Activated naive CD4-positive, alpha-beta T cell treated with anti-CD3 and anti-CD28 coated beads, Interleukin-2, amount 50 U/mL, for 72 hours (primary cell): ENCODE results near the gene PFKFB4. TPM values are rescaled to one million over a fixed set of nuclear protein-coding genes. Genes with fewer than 3 reads are reported as not detected.
"Not testable (repeated sequence)": the region's sequence is repeated elsewhere in the genome, so short reads cannot be mapped to it uniquely, and the experiment has no call there.

Source experiments
- ATAC-seq, 2 donors: fragments of 150-1000 bp; cut with Tn5 transposase; 2 replicates each; pipeline ENCODE4 v1.10.0; 2021; ENCODE audit warnings: mild to moderate bottlenecking in 2 of 2, moderate library complexity in 2 of 2
- DNase-seq, 2 donors: peaks; one replicate each; pipeline ENCODE4 v3.0.0; 2021 to 2022; ENCODE audit warnings: low spot score in 2 of 2
- H3K27ac Mint-ChIP-seq, 2 donors: one replicate each; pipeline ENCODE4 v1.8.0; 2022; ENCODE audit warnings: mild to moderate bottlenecking in 2 of 2, mixed read lengths in 2 of 2
- H3K36me3 Mint-ChIP-seq, 2 donors: one replicate each; pipeline ENCODE4 v1.8.0; 2022; ENCODE audit warnings: mixed read lengths in 2 of 2
- H3K9me3 Mint-ChIP-seq, 2 donors: one replicate each; pipeline ENCODE4 v1.8.0; 2022; ENCODE audit warnings: mixed read lengths in 2 of 2
- total RNA-seq, 2 donors: library from RNA; stranded (reverse); gene quantifications; one replicate each; pipeline ENCODE4 v1.2.3, GENCODE V29; 2022

The PFKFB4 gene
- total RNA-seq, 2 donors from 2014 or later: 6.3 to 139 TPM

DNA sequence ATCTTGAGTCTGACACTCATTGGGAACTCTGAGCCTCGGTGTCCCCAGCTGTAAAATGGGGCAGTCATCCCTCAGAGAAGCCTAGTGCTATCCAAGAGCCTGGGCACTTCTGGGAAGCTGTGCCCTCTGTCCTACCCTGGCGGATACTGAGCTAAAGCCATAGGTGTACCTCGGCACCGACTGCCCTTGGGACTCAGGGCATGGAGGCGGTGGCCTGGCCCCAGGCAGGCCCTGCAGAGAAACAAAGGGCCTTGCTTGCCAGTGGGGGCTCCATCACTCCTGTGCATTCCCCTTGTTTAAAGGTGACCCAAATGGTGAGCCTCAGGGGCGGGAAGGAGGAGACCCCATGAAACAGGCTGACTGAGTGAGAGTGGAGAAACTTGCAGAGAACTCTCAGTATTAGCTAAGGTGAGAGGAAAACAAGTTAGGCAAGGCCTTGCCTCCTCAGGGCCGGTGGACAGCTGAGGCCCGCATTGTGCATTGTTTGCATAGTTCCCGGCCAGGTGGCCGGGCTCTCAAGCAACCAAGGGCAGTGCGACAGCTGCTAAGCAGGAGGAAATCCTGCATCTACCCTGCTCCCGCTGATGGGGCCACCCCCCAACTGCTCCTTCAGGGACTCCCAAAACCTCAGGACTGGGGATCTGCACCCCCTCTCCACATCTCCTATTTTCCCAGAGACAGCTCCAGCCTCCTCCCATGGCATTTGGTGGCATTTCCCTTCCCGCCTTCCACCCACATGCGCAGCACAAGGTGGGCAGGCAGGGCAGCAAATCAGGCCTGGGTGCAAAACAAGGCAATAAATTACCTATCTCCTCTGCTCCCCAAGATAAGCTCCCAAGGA is 4.3 kb downstream of the PFKFB4 start:
- Mint-ChIP-seq H3K9me3 (no peaks in the 10 kb centered on the region), H3K27ac (no peak overlapping the region), H3K36me3 (peaks cover 0 to 35% of the 10 kb centered on the region in 2 donors)
- DNase-seq (no peak), ATAC-seq (no peak)

DNA sequence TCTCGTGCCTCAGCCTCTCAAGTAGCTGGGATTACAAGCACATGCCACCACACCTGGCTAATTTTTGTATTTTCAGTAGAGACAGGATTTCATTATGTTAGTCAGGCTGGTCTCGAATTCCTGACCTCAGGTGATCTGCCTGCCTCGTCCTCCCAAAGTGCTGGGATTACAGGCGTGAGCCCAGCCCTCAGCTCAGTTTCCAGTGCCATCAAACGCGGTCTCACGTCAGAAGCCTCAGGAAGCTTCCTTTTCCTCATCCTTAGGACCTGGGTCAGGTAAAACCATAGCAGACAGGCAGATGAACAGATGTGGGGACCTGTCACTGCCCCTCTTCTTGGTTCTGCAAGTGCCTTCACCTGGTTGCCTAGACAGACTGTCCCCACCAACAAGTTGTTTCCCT is 5.0 kb downstream of the PFKFB4 start:
- DNase-seq, H3K9me3 Mint-ChIP-seq, H3K27ac Mint-ChIP-seq, ATAC-seq: not testable (repeated sequence)
- H3K36me3 Mint-ChIP-seq: peaks cover 0 to 40% of the 10 kb centered on the region in 2 donors

DNA sequence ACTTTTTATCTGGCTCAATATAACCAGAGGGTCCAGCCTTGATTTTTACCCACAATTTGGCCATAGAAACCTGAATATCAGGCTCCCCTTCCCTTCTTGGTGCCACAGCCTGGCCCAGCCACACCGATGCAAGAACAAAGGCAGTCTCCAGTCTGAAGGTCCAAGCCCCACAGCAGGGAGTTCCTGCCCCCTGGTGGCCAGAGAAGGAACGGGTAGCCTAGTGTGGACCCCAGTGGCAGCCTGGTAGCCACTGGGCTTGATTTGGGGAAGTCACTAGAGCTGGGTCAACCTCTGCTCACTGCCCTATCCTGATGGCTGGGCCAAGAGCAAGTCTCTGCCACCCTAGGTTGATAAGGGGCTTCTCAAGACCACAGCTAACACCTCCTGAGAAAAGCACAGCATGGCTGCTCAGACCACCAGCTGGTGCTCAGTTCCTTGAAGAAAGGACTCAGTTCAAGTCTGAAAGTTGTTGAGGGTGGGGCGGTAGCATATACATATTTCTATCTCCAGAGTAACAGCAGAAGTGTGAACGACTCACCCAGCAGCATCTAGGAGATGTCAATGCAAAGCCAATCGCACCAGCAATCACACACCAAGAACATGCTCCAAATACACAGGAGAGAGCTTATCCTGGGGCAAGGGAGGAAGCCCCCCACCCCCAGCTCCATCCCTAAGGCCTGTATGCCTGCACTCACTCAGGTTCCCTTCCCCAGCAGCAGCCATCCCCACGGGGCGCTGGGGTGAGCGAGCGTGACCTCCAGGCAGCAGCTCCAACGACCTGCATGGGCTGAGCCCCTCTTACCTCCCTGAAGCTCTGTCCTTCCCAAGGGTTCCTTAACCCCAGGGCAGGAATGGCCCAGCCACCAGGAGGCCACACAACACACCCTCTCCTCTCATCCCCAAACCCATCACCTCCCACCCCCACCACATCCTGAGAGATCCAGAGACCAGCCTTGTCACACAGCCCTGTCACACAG is 7.6 kb downstream of the PFKFB4 start:
- Mint-ChIP-seq H3K9me3 (no peaks in the 10 kb centered on the region), H3K27ac (no peak overlapping the region), H3K36me3 (peaks cover 0 to 31% of the 10 kb centered on the region in 2 donors)
- DNase-seq (peak; percentile 76 to 87), ATAC-seq (peak; percentile 89 to 98)

DNA sequence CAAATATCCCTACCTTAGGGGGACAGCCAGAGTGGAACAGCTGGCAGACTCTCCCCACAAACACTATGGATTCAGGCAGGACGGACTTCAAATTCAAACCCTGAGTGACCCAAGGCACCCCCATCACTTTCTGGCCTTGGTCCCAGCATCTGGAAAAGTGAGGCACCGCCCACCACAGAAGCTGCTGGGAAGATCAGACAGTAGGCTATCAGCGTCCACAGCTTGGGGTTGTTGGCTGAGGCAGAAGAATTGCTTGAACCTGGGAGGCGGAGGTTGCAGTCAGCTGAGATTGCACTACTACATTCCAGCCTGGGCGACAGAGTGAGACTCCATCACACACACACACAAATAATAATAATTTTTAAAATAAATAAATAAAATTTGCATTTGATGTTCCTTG is 8.5 kb downstream of the PFKFB4 start:
- ATAC-seq (no peak), DNase-seq (no peak)
- Mint-ChIP-seq H3K36me3 (peaks cover 0 to 32% of the 10 kb centered on the region in 2 donors), H3K27ac (no peak overlapping the region), H3K9me3 (no peaks in the 10 kb centered on the region)

DNA sequence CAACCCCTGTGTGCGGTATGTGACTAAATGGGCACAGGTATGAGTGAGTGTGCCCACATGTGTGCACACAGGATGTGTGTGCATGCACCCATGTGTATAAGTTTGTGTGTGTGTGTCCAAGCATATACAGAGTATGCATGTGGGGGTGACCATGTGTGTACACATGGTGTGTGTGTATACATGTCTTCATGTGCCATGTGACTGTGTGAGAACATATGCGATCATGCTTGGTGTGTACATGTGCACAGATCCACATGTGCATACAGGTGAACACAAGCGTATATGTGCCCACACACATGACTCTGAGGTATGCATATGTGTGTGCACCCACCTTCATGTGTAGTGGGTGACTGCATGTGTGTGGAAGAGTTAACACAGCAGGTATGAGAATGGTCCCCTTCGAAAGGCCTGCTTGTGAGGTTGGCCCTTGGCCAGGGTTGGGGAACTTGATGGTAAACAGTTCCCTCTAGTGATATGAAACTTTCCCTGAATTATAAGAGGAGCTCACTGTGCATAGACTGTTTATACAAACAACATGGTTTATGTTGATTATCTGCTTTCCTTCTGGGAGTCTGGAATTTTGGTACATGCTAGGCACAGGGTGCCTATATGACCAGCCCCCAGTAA is 10.3 kb downstream of the PFKFB4 start:
- no peak for DNase-seq
- Mint-ChIP-seq H3K27ac (no peak overlapping the region), H3K36me3 (peaks cover 0 to 40% of the 10 kb centered on the region in 2 donors), H3K9me3 (no peaks in the 10 kb centered on the region)
- ATAC-seq: no peak

DNA sequence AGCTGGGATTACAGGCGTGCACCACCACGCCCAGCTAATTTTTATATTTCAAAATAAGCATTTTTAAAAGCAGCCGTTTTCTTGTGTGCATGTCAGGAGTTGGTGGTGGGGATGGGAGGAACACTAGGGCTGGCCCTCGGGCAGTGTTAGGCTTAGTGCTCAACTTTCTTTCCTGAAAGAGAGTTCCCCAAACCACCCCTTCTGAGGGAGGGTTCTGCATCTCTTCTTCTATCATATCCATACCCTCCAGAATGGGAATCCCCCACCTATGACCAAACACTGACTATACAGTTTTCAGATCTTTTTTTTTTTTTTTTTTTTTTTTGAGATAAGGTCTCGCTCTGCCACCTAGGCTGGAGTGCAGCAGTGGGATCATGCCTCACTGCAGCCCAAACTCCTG is 12.5 kb downstream of the PFKFB4 start:
- DNase-seq: no peak
- no peaks in the 10 kb centered on the region for H3K9me3 Mint-ChIP-seq
- H3K27ac Mint-ChIP-seq: no peak overlapping the region
- ATAC-seq: no peak
- H3K36me3 Mint-ChIP-seq: peaks cover 0 to 40% of the 10 kb centered on the region in 2 donors

DNA sequence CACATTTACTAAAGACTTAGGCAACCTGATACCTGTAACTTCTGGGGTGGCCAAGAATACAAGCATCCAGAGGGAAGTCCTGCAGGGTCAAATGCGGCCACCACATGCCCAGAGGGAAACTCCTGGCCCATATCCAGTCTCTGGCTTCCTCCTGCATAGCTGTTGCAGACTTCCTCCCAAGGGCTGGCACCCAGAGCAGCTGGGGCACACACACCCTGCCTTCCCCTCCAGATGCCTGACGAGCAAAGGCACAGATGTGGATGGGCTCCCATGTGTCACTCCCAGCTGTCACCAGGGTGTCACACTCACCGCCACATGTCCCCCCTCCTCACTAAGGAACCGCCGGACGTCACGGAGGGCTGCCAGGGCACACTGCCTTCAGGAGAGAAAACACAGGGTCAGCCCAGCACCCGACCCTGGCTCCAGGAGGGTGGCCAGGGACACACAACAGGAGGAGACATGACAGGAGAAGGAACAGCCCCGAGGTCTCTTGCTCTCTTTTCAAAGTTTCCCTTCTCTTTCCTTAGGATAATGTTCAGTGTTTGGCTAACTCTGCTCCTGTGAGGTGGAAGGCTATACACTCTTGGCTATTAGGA is 13.2 kb downstream of the PFKFB4 start:
- no peak for DNase-seq
- Mint-ChIP-seq H3K36me3 (peaks cover 0 to 37% of the 10 kb centered on the region in 2 donors), H3K27ac (no peak overlapping the region), H3K9me3 (no peaks in the 10 kb centered on the region)
- ATAC-seq: no peak

DNA sequence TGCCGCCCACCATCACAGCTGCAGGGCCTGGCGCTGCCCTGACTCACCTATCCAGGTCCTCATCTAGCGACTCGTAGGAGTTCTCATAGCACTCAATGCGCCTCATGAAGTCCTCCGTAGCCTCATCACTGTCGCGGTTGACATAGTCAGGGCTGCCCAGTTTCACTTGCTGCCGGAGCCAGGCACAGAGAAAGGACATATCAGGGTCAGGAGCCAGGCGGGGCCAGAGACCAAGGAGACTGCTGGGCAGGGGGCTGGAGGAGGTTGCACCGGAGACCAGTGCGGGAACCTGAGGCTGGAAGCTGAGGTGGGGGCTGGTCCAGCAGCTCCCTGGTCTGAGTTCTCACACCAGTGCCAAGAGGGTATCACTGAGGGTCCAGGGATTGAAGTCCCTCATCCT is 18.2 kb downstream of the PFKFB4 start:
- DNase-seq (no peak), ATAC-seq (no peak)
- Mint-ChIP-seq H3K9me3 (no peaks in the 10 kb centered on the region), H3K36me3 (peaks cover 0 to 47% of the 10 kb centered on the region in 2 donors), H3K27ac (no peak overlapping the region)

DNA sequence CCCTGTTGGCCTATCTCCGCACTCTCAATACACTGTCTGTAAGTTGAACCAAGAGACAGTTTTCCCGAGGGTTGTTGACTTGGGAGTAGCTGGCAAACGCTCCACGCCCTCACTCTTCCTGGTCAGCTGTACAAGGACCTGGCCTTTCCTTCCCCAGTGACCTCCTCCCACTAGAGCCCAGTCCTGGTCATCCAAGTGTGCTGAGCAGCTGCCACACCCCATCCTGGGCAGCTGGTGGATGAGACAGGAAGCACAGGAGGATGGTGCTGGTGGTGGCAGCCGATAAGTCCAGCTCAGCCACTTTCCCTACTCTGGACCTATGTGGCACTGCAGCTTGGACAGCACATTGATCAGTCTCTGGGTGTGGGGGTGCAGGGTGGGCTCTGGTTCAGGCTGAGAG is 19.8 kb downstream of the PFKFB4 start:
- ATAC-seq (no peak), DNase-seq (no peak)
- Mint-ChIP-seq H3K36me3 (peaks cover 0 to 47% of the 10 kb centered on the region in 2 donors), H3K9me3 (no peaks in the 10 kb centered on the region), H3K27ac (no peak overlapping the region)

DNA sequence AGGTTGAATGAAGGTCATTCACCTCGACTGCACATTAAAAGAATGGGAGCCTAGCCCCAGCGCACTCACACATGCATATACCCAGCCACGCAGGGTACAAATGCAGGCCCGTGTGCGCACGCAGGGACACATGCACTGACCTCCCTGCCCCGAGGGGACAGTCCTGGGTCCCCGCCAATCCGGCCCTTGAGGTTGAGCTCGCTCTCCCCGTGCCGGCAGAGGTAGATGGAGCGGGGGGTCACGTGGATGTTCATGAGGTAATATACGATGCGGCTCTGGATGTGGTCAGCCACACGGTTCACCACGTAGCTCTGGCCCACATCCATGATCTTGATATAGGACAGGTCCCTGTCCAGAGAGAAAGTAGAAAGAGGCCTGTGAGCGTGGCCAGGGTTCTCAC is 20.5 kb downstream of the PFKFB4 start:
- ATAC-seq (no peak), DNase-seq (no peak)
- H3K36me3 Mint-ChIP-seq: peaks cover 0 to 47% of the 10 kb centered on the region in 2 donors

DNA sequence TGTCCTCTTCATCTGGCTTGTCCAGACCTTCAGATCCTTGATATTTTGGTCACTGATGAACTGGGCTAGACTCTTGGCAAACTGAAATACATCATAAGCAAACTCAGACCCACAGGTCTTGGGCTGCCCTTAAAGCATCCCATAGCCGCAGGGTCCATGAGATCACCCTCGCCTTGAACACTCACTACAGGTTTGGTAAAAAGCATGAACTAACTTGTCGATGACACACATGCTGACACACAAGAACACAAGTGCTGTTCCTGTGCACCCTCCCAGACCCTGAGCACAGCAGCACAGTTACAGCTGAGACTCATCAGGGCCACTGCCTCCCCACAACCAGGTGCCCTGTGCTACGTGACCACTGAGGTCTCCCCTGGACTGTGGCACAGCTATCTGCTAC is 21.0 kb downstream of the PFKFB4 start:
- DNase-seq: no peak
- Mint-ChIP-seq H3K36me3 (peaks cover 0 to 47% of the 10 kb centered on the region in 2 donors), H3K27ac (peak overlapping the region in 1 of 2 donors; percentile 36), H3K9me3 (no peaks in the 10 kb centered on the region)
- ATAC-seq: no peak

More for the DNA sequence above, 20.5 kb downstream of the PFKFB4 start:
- H3K27ac Mint-ChIP-seq: peak overlapping the region in 1 of 2 donors; percentile 36
- H3K9me3 Mint-ChIP-seq: no peaks in the 10 kb centered on the region

DNA sequence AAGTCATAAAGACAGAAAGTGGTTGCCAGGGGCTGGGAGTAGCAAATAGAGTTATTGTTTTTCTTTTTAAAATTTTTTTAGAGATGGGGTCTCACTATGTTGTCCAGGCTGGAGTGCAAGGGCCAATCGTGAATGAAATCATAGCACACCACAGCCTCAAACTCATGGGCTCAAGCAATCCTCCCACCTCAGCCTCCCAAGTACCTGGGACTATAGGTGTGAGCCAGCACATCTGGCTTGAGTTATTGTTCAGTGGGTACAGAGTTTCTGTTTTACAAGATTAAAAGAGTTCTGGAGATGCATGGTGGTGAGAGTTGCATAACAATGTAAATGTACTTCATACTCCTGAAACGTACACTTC is 23.6 kb downstream of the PFKFB4 start:
- DNase-seq: no peak
- H3K9me3 Mint-ChIP-seq: no peaks in the 10 kb centered on the region
- no peak for ATAC-seq
- no peak overlapping the region for H3K27ac Mint-ChIP-seq
- H3K36me3 Mint-ChIP-seq: peaks cover 0 to 48% of the 10 kb centered on the region in 2 donors

DNA sequence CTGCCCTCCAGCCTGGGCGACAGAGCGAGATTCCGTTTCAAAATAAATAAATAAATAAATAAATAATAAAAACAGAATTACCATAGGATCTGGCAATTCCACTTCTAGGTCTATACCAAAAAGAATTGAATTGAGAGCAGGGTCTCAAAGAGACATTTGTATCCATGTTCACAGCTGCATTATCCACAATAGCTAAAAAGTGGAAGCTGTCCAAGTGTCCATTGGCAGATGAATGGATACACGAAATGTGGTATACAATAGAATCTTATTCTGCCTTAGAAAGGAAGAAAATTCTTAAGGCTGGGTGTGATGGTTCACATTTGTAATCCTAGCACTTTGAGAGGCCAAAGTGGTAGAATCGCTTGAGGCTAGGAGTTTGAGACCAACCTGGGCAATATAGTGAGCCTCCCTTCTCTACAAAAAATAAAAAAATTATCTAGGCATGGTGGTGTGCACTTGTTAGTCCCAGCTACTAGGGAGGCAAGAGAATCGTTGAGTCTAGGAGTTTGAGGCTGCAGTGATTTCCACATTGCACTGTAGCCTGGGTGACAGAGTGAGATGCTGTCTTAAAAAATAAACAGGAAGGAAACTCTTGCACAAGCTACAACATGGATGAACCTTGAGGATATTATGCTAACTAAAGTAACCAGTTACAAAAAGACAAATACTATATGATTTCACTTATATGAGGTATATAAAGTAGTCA is 24.2 kb downstream of the PFKFB4 start:
- no peak for DNase-seq
- no peaks in the 10 kb centered on the region for H3K9me3 Mint-ChIP-seq
- peaks cover 0 to 51% of the 10 kb centered on the region in 2 donors for H3K36me3 Mint-ChIP-seq
- ATAC-seq: no peak
- no peak overlapping the region for H3K27ac Mint-ChIP-seq

DNA sequence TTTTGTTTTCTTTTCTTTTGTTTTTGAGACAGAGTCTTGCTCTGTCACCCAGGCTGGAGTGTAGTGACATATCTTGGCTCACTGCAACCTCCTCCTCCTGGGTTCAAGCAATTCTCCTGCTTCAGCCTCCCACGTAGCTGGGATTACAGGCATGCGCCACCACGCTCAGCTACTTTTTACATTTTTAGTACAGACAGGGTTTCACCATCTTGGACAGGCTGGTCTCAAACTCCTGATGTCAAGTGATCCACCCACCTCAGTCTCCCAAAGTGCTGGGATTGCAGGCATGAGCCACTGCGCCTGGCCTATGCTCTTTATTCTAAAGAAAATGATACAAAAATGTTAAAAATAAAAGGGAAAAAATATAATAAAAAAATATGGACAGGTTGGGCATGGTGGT is 25.9 kb downstream of the PFKFB4 start:
- H3K27ac Mint-ChIP-seq, H3K9me3 Mint-ChIP-seq, ATAC-seq, DNase-seq: not testable (repeated sequence)
- H3K36me3 Mint-ChIP-seq: peaks cover 0 to 51% of the 10 kb centered on the region in 2 donors

DNA sequence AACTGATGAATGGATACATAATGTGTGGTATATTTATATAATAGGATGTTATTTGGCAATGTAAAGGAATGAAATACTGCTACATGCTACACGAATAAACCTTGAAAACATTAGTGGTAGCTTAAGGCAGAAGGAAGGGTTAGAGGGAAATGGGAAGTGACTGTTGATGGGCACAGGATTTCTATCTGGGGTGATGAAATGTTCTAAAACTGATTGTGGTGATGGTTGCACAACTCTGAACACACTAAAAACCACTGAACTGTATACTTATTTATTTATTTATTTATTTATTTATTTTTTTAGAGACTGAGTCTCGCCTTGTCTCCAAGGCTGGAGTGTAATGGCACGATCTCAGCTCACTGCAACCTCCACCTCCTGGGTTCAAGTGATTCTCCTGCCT is 27.8 kb downstream of the PFKFB4 start:
- ATAC-seq: no peak
- Mint-ChIP-seq H3K9me3 (no peaks in the 10 kb centered on the region), H3K36me3 (peaks cover 0 to 40% of the 10 kb centered on the region in 2 donors), H3K27ac (no peak overlapping the region)
- no peak for DNase-seq

DNA sequence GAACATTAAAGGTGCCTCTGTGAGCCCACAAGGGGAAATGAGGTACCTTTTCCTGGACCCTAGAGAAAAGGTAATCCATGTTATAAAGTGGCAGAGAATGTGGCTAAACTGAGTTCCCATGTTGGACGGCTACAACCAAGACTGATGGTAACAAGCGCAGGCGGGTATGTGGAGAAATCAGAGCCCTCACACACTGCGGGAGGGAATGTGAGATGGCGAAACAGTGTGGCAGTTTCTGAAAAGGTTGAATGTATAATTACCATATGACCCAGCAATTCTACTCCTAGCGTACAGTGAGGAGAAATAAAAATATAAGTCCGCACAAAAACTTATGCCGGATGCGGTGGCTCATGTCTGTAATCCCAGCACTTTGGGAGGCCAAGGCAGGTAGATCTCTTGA is 28.6 kb downstream of the PFKFB4 start:
- no peaks in the 10 kb centered on the region for H3K9me3 Mint-ChIP-seq
- ATAC-seq (no peak), DNase-seq (no peak)
- peaks cover 0 to 33% of the 10 kb centered on the region in 2 donors for H3K36me3 Mint-ChIP-seq
- H3K27ac Mint-ChIP-seq: peak overlapping the region in 1 of 2 donors; percentile 89
